OCI-LY7 (cell line): Measurements from ENCODE around the gene ADCY9. TPM values are rescaled to one million over a fixed set of nuclear protein-coding genes. Genes with fewer than 3 reads are reported as not detected.

Source experiments
- BruUV-seq: library from RNA; stranded (reverse); fragments of 400-500 nt; replicated peaks from 2 replicates; lab custom pipeline; 2021; lab: Mats Ljungman, UMichigan
- CTCF ChIA-PET: fragments of 300-600 bp; sonication (Branson Sonifier 250); formaldehyde crosslinking; loops from one replicate; lab custom pipeline; 2022; ENCODE audit warnings: antibody characterized with exemption; ENCODE audit not compliant: unreplicated experiment; lab: Charles Lee
- POLR2A ChIA-PET: fragments of 300-600 bp; sonication (Branson Sonifier 250); formaldehyde crosslinking; loops from one replicate; lab custom pipeline; 2022; ENCODE audit warnings: antibody characterized with exemption; lab: Charles Lee
- DNase-seq: peaks from one replicate; pipeline ENCODE4 v3.0.0-alpha.2; 2015; ENCODE audit warnings: low spot score
- H2AFZ ChIP-seq: fragments of 200-600 bp; sonication (generic), shearing (Covaris generic); 2 replicates; pipeline ENCODE4 v1.6.1; 2014; ENCODE audit warnings: mild to moderate bottlenecking, antibody characterized with exemption, low read length, moderate library complexity
- H3K27ac ChIP-seq: fragments of 200-600 bp; sonication (generic); 2 replicates; pipeline ENCODE4 v1.5.1; 2014; ENCODE audit warnings: mixed run types, low read depth, mild to moderate bottlenecking, moderate library complexity, low read length, inconsistent platforms; ENCODE audit not compliant: poor library complexity, severe bottlenecking
- H3K36me3 ChIP-seq: fragments of 200-600 bp; sonication (generic); 2 replicates; pipeline ENCODE4 v1.6.1; 2014; ENCODE audit warnings: mild to moderate bottlenecking, antibody characterized with exemption, low read length, moderate library complexity, mixed read lengths; ENCODE audit not compliant: insufficient read depth
- H3K4me1 ChIP-seq: fragments of 200-600 bp; sonication (generic); 2 replicates; pipeline ENCODE4 v1.5.1; 2014; ENCODE audit warnings: mild to moderate bottlenecking, low read length; ENCODE audit not compliant: insufficient read depth, poor library complexity, severe bottlenecking
- H3K4me2 ChIP-seq: fragments of 200-600 bp; sonication (generic); 2 replicates; pipeline ENCODE4 v1.6.1; 2014; ENCODE audit warnings: mild to moderate bottlenecking, low read length
- H3K4me3 ChIP-seq: fragments of 200-600 bp; sonication (generic); 2 replicates; pipeline ENCODE4 v1.5.1; 2014; ENCODE audit warnings: mild to moderate bottlenecking, low read depth, low read length; ENCODE audit not compliant: poor library complexity, severe bottlenecking
- H3K79me2 ChIP-seq: fragments of 200-600 bp; sonication (generic); 2 replicates; pipeline ENCODE4 v1.6.1; 2016; ENCODE audit warnings: low read depth, mild to moderate bottlenecking, low read length, moderate library complexity, mixed read lengths; ENCODE audit not compliant: insufficient read depth
- H3K9me2 ChIP-seq: fragments of 200-600 bp; sonication (generic); 2 replicates; pipeline ENCODE4 v1.6.1; 2016; ENCODE audit warnings: mild to moderate bottlenecking, low read length, mixed read lengths; ENCODE audit not compliant: insufficient read depth
- H3K9me3 ChIP-seq: fragments of 200-600 bp; sonication (generic); 2 replicates; pipeline ENCODE4 v1.6.1; 2014; ENCODE audit warnings: mild to moderate bottlenecking, mixed run types, low read length, mixed read lengths
- H4K20me1 ChIP-seq: fragments of 200-600 bp; sonication (generic); 2 replicates; pipeline ENCODE4 v1.6.1; 2014; ENCODE audit warnings: mild to moderate bottlenecking, antibody characterized with exemption, low read length, moderate library complexity, mixed read lengths; ENCODE audit not compliant: insufficient read depth
- EZH2phosphoT487 ChIP-seq: fragments of 200-600 bp; sonication (generic); IDR thresholded peaks from 2 replicates; pipeline ENCODE4 v1.6.1; 2018; ENCODE audit warnings: low read depth, borderline replicate concordance, mild to moderate bottlenecking, mixed run types, antibody characterized with exemption, low read length, moderate library complexity, mixed read lengths
- intact Hi-C: fragments of 100-400 bp; cut with micrococcal nuclease; formaldehyde crosslinking; loops from one replicate; pipeline ENCODE4 v1.10.0; 2022; ENCODE audit not compliant: unreplicated experiment
- total RNA-seq, 2 experiments: library from RNA; depleted of rRNA in 1 of 2; stranded (reverse); fragments of >200 nt in 1 of 2; shearing (Covaris generic) in 1 of 2; gene quantifications; 2 replicates each; pipeline ENCODE4 v1.2.3, GENCODE V29; 2014 to 2022
- TF ChIP-seq, protein P1 (sequence below): fragments of 200-600 bp; sonication (generic); conservative IDR thresholded peaks from 2 replicates; pipeline ENCODE4 v1.5.1; 2014; ENCODE audit warnings: mild to moderate bottlenecking, antibody characterized with exemption, low read length, moderate library complexity, mixed read lengths

The ADCY9 gene
- total RNA-seq, 2 experiments from 2014 or later = 0.22 to 0.34 TPM

DNA sequence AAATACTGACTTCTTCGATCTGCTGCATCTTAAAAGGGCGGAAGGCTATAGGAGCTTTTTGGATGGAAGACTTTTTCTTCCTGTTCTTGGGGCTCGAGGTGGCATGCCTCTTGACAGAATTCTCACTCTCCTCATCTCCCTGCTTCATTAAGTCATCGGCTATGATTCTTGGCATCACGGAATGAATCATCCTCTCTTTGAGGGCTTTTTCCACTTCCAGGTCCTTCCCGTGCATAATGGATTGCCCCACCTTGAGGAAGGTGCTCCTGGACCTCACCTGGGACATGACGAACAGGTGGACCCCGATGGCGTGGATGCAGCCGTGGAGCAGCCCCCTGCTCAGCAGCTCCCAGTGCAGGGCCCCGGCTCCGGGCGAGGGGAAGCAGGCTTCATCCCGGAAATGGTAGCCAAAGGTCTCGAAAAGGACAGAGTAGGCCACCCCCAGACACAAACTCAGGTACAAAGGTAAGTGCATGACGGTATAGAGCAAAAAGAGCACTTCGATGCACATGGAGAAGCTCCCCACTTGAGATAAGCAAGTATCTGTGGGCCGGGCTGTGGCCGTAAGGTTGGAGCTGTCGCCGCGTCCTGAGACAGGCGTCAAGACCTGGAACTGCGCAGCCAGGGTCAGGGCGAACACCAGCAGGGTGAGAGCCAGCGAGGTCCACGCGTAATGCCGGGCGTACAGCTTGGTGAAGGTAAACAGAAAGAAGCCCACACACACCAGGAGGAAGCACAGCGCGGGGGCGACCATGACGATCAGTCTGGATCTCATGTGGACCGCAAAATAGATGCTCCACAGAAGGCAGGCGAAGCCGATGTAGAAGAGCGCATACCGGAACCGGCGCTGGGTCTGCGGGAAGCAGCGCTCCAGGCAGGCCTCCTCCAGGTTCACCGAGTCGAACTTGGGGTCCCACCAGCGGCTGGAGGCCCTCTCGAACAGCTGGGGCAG, 1.7 kb downstream of the ADCY9 start:
- H3K36me3 ChIP-seq = no peaks in the 10 kb centered on the region
- no peak overlapping the region for H3K27ac ChIP-seq
- intact Hi-C loops = loop anchor here (5.0 kb wide), 1 partner anchor 138 kb away; no protein-coding TSS in a partner anchor
- H3K79me2 ChIP-seq = no peaks in the 10 kb centered on the region
- no peak overlapping the region for H3K4me3 ChIP-seq
- H3K9me3 ChIP-seq = no peaks in the 10 kb centered on the region
- H3K4me2 ChIP-seq = no peak overlapping the region
- H2AFZ ChIP-seq = no peak overlapping the region
- H3K9me2 ChIP-seq = no peaks in the 10 kb centered on the region
- H3K4me1 ChIP-seq = peaks cover 7% of the 10 kb centered on the region
- ChIA-PET POLR2A (interaction anchor here (0.6 kb wide), 1 partner anchor 31 kb away, joined by 3 read pairs; no protein-coding TSS in a partner anchor), CTCF (interaction anchor here (1.1 kb wide), 1 partner anchor 288 kb away, joined by 4 read pairs; no protein-coding TSS in a partner anchor)
- BruUV-seq = no TSS peak
- DNase-seq = no peak
- TF ChIP-seq EZH2phosphoT487 = no peak
- TF ChIP-seq, protein P1, sequence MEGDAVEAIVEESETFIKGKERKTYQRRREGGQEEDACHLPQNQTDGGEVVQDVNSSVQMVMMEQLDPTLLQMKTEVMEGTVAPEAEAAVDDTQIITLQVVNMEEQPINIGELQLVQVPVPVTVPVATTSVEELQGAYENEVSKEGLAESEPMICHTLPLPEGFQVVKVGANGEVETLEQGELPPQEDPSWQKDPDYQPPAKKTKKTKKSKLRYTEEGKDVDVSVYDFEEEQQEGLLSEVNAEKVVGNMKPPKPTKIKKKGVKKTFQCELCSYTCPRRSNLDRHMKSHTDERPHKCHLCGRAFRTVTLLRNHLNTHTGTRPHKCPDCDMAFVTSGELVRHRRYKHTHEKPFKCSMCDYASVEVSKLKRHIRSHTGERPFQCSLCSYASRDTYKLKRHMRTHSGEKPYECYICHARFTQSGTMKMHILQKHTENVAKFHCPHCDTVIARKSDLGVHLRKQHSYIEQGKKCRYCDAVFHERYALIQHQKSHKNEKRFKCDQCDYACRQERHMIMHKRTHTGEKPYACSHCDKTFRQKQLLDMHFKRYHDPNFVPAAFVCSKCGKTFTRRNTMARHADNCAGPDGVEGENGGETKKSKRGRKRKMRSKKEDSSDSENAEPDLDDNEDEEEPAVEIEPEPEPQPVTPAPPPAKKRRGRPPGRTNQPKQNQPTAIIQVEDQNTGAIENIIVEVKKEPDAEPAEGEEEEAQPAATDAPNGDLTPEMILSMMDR = no peak
- H4K20me1 ChIP-seq = no peaks in the 10 kb centered on the region

DNA sequence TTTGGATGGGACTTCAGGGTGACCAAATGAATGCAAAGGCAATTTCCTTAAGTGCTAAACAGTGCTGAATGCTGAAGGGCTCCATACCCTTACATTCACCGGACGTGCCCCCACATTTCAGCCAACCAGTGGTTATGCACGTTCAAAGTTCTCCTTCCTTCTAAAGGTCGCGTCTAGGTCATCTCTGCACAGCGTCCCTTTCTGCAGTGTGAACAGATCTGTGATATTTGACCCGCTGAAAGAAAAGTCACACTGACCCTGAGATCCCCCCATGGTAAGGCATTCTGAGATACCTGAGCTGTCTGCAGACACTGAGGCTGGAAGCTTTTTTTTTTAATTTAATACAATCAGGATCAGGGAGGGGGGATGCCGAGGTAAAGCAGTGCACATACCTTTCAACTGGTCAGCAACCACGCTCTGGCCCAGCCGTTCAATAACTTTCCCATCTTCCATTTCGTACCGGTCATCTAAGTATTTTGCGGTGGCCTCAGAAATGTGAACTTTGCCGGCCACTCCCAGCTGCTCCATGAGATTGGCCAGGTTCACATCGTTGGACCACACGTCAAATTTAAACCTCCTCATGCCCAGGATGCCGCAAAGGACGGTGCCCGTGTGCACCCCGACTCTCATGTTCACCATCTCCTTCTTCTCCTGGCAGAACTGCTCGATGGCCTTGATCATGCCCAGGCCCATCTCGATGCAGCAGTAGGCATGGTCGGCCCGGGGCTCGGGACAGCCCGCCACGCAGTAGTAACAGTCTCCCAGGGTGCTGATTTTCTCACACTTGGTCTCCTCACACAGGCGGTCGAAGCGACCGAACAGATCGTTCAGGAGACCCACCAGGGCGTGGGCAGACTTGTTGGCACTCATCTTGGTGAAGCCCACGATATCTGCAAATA, 2.6 kb downstream of the ADCY9 start:
- ChIA-PET CTCF (interaction anchor here (1.1 kb wide), 1 partner anchor 289 kb away, joined by 4 read pairs; no protein-coding TSS in a partner anchor), POLR2A (no interaction called here)
- no peak overlapping the region for H2AFZ ChIP-seq
- H3K36me3 ChIP-seq = no peaks in the 10 kb centered on the region
- TF ChIP-seq EZH2phosphoT487 = no peak
- TF ChIP-seq, protein P1 = no peak
- no peaks in the 10 kb centered on the region for H3K79me2 ChIP-seq
- H3K4me1 ChIP-seq = peaks cover 7% of the 10 kb centered on the region
- no peaks in the 10 kb centered on the region for H4K20me1 ChIP-seq
- no peaks in the 10 kb centered on the region for H3K9me3 ChIP-seq
- no peak overlapping the region for H3K4me2 ChIP-seq
- intact Hi-C loops = no loop called here
- no TSS peak for BruUV-seq
- no peak overlapping the region for H3K4me3 ChIP-seq
- no peaks in the 10 kb centered on the region for H3K9me2 ChIP-seq
- H3K27ac ChIP-seq = no peak overlapping the region
- no peak for DNase-seq
